ENCODE data around the gene NUDT19. TPM values are rescaled to one million over a fixed set of nuclear protein-coding genes. Genes with fewer than 3 reads are reported as not detected.
"Not testable (repeated sequence)": the region's sequence is repeated elsewhere in the genome, so short reads cannot be mapped to it uniquely, and the experiment has no call there.

Gene NUDT19
- polyA plus RNA-seq, 3 donors: 2.9 to 6.3 (median 4.3) TPM

DNA sequence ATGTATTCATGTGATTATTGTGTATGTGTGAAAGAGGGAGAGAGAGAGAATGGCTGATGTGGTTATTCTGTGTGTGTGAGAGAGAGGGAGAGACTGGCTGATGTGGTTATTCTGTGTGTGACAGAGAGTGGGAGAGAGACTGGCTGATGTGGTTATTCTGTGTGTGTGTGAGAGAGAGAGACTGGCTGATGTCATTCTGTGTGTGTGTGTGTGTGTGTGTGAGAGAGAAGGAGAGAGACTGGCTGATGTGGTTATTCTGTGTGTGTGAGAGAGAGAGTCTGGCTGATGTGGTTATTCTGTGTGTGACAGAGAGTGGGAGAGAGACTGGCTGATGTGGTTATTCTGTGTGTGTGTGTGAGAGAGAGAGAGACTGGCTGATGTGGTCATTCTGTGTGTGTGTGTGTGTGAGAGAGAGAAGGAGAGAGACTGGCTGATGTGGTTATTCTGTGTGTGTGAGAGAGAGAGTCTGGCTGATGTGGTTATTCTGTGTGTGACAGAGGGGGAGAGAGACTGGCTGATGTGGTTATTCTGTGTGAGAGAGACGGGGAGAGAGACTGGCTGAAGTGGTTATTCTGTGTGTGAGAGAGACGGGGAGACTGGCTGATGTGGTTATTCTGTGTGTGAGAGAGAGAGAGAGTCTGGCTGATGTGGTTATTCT, 54.1 kb downstream of the NUDT19 start:
- 16 to 46% (median 23%) methylated on average over 2 of the region's 2 CpGs for WGBS, 3 donors
- H3K27ac ChIP-seq (ENCODE audit: low read depth, low read length): not testable (repeated sequence)

DNA sequence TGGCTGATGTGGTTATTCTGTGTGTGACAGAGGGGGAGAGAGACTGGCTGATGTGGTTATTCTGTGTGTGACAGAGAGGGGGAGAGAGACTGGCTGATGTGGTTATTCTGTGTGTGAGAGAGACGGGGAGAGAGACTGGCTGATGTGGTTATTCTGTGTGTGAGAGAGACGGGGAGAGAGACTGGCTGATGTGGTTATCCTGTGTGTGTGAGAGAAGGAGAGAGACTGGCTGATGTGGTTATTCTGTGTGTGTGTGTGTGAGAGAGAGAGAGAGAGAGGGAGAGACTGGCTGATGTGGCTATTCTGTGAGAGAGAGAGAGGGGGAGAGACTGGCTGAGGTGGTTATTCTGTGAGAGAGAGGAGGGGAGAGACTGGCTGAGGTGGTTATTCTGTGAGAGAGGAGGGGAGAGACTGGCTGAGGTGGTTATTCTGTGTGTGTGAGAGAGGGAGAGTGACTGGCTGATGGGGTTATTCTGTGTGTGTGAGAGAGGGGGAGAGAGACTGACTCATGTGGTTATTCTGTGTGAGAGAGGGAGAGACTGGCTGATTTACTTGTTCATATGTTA, 55.1 kb downstream of the NUDT19 start:
- not testable (repeated sequence) for H3K27ac ChIP-seq (ENCODE audit: low read depth, low read length)
- WGBS, 3 donors: 7 to 29% (median 11%) methylated on average over 2 of the region's 2 CpGs

DNA sequence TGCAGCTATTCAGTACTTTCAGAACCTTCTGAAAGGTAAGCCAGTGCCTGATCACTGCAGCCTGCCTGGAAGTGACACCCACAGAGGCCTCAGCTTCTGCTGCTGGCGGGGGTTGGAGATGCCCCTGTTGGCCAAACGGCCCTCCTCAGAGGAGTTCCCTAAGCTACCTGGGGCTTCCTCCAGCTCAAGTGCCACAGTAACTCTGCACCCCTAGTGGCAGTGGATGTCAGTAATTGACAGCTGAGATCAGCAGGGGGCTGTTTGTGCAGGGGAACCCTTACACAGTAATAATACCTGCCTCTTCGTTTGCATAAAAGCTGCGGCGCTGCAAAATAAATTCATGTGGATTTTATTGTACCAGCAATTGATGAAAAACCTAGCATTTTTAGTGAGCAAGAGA, 56.9 kb downstream of the NUDT19 start:
- no peak overlapping the region for H3K27ac ChIP-seq (ENCODE audit: low read depth, low read length)
- 57 to 69% (median 62%) methylated on average over 5 of the region's 5 CpGs for WGBS, 3 donors

DNA sequence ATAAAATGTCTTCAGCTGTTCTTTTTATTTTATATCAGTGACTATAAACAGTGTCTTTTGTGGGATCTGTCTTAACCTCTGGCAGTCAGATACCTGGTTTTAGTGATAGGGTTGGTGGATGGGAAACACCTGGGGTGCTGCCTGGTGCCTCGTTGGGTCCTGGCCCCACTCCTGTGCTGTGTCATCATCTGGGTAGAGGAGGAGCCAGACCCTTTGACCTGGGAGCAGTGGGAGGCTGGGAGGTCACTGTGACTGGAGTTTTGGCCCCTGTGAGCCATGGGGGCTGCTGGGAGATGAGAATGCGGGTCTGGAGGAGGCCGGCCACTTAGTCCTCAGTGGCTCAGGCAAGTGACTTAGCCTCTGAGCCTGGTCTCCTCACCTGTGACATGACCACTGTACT, 57.3 kb downstream of the NUDT19 start:
- WGBS, 3 donors: 64 to 69% (median 67%) methylated on average over 3 of the region's 3 CpGs
- no peak overlapping the region for H3K27ac ChIP-seq (ENCODE audit: low read depth, low read length)

DNA sequence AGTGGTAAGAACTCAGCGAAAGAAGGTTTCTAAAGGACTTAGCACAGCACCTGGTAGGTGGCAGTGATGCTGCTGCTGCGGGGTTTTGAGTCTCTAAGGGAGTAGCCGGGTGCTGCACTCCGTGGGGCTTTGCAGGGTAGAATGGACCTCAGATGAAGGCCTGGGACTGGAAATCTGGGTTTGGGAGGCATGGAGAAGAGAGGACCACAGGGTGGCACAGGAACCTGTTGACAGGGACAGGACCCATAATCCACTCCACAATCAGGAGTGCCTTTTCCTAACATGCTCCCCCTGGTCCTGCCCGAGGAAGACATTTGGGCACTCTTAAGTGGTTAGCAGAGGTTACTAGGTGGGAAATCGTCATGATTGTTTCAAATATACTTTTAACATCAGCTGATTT, 57.7 kb downstream of the NUDT19 start:
- H3K27ac ChIP-seq (ENCODE audit: low read depth, low read length): no peak overlapping the region
- 77 to 89% (median 77%) methylated on average over 6 of the region's 6 CpGs for whole genome bisulfite sequencing, 3 donors

DNA sequence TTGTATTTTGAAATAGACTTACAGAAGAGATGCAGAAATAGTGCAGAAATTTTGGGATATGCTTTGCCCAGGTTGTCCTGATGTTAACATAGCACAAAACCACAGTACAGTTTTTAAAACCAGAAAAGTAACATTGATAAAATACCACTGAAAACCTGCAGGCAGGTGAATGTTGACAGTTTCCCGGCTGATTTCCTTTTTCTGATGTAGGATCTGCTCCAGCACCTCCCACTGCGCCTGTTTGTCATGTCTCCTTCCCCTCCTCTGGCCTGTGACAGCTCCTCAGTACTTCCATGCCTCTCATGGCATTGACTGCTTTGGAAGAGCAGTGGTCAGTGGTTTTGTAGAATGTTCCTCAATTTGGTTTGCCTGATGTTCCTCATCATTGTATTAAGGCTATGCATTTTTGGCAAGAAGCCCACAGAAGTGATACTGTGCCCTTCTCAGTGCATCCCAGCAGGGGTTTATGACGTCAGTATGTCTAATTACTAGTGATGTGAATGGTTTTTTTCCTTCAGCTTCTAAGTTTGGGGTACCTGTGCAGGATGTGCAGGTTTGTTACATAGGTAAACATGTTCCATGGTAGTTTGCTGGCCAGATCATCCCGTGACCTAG, 58.9 kb downstream of the NUDT19 start:
- no peak overlapping the region for H3K27ac ChIP-seq (ENCODE audit: low read depth, low read length)
- WGBS, 3 donors: 45 to 61% (median 45%) methylated on average over 4 of the region's 4 CpGs

DNA sequence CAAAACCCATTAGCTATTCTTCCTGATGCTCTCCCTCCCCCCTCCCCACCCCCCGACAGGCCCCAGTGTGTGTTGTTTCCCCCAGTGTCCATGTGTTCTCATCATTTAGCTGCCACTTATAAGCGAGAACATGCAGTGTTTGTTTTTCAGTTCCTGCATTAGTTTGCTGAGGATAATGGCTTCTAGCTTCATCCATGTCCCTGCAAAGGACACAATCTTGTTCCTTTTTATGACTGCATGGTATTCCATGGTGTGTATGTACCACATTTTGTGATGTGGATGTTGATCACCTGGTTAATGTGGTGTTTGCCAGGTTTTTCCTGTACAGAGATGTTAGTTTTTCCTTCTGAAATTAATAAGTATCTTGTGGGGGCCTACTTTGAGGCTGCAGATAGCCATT, 59.4 kb downstream of the NUDT19 start:
- 72 to 89% (median 79%) methylated on average over 2 of the region's 2 CpGs for WGBS, 3 donors

DNA sequence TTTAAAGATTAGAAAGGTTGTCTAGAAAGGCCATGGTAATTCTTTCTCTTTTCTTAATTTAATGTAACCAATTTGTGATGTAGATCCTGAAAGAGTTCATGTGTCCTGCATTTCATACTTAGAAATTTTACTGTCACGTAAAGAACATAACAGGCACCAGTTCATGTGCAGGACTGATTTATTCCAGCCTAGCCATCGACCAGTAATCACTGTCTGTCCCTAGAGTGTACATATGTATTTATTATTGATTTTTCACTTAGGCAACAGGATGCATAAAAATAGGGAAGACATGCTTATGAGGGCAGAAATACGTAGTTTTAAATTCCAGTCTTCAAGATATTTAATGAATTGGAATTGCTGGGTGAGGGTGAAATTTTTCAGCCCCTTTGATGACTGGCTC, 65.6 kb downstream of the NUDT19 start:
- 78 to 81% (median 79%) methylated on average over 3 of the region's 3 CpGs for WGBS, 3 donors
- no peak overlapping the region for H3K27ac ChIP-seq (ENCODE audit: low read depth, low read length)

More for the DNA sequence above, 59.4 kb downstream of the NUDT19 start:
- no peak overlapping the region for H3K27ac ChIP-seq (ENCODE audit: low read depth, low read length)

Other genes starting within 250 kb of the NUDT19 start
- 100 to 1,000 TPM in 1 of 3 donors, 10 to 100 TPM in 2; 80.4 to 121 (median 95.3) TPM for gene PDCD5, start 110.6 kb upstream of the NUDT19 start, polyA plus RNA-seq
- 10 to 100 TPM in 1 of 3 donors, 1 to 10 TPM in 2; 5.7 to 16.8 (median 9.5) TPM for gene ANKRD27, start 16.6 kb upstream of the NUDT19 start, polyA plus RNA-seq
- gene RGS9BP, start 16.0 kb upstream of the NUDT19 start, polyA plus RNA-seq: under 1 TPM; 0.03 to 0.22 (median 0.03) TPM
- gene TDRD12, start 27.9 kb downstream of the NUDT19 start, polyA plus RNA-seq: under 1 TPM; 0.02 to 0.22 (median 0.19) TPM
- 1 to 10 TPM in 1 of 3 donors, under 1 TPM in 2; 0.15 to 1.2 (median 0.16) TPM for gene SLC7A9, start 177.9 kb downstream of the NUDT19 start, polyA plus RNA-seq

All from adipose tissue (tissue), 3 donors.